OCI-LY1 (cell line): ENCODE data around the gene E2F1.

Experiments
- H2AFZ ChIP-seq: fragments of 200-600 bp; sonication (generic), shearing (Covaris generic); 2 replicates; pipeline ENCODE4 v1.6.0; 2014; ENCODE audit warnings: antibody characterized with exemption, mild to moderate bottlenecking, low read length
- H3F3A ChIP-seq: fragments of 200-600 bp; sonication (generic), shearing (Covaris generic); 2 replicates; pipeline ENCODE4 v1.6.0; 2014; ENCODE audit warnings: mild to moderate bottlenecking, antibody characterized with exemption, low read length, moderate library complexity; ENCODE audit not compliant: insufficient read depth
- H3K27ac ChIP-seq: fragments of 200-600 bp; sonication (generic); 2 replicates; pipeline ENCODE4 v1.5.1; 2014; ENCODE audit warnings: low read length, mixed run types, mild to moderate bottlenecking, low read depth; ENCODE audit not compliant: poor library complexity, severe bottlenecking
- H3K27me3 ChIP-seq: fragments of 200-600 bp; sonication (generic); 2 replicates; pipeline ENCODE4 v1.6.0; 2014; ENCODE audit warnings: antibody characterized with exemption, mild to moderate bottlenecking, low read length, moderate library complexity; ENCODE audit not compliant: insufficient read depth
- H3K36me3 ChIP-seq: fragments of 200-600 bp; sonication (generic); 2 replicates; pipeline ENCODE4 v1.6.1; 2014; ENCODE audit warnings: mild to moderate bottlenecking, antibody characterized with exemption, low read length, moderate library complexity, mixed read lengths; ENCODE audit not compliant: insufficient read depth
- H3K4me1 ChIP-seq: fragments of 200-600 bp; sonication (generic); 2 replicates; pipeline ENCODE4 v1.5.1; 2014; ENCODE audit warnings: mild to moderate bottlenecking, low read length, moderate library complexity; ENCODE audit not compliant: insufficient read depth, severe bottlenecking
- H3K4me2 ChIP-seq: fragments of 200-600 bp; sonication (generic), shearing (Covaris generic); 2 replicates; pipeline ENCODE4 v1.6.1; 2014; ENCODE audit warnings: low read length
- H3K4me3 ChIP-seq: fragments of 200-600 bp; sonication (generic); 2 replicates; pipeline ENCODE4 v1.5.1; 2014; ENCODE audit warnings: low read length, low read depth, mild to moderate bottlenecking, mixed read lengths; ENCODE audit not compliant: poor library complexity, severe bottlenecking
- H3K79me2 ChIP-seq: fragments of 200-600 bp; shearing (Covaris generic); 2 replicates; pipeline ENCODE4 v1.6.1; 2016; ENCODE audit warnings: mixed run types, low read length, mixed read lengths; ENCODE audit not compliant: insufficient read depth
- H3K9ac ChIP-seq: fragments of 200-600 bp; sonication (generic), shearing (Covaris generic); 2 replicates; pipeline ENCODE4 v1.6.1; 2014; ENCODE audit warnings: mild to moderate bottlenecking, low read length, mixed read lengths
- H3K9me2 ChIP-seq: fragments of 200-600 bp; sonication (generic), shearing (Covaris generic); 2 replicates; pipeline ENCODE4 v1.6.1; 2014; ENCODE audit warnings: low read depth, mild to moderate bottlenecking, low read length, mixed read lengths
- H3K9me3 ChIP-seq: fragments of 200-600 bp; shearing (Covaris generic); 2 replicates; pipeline ENCODE4 v1.6.1; 2014; ENCODE audit warnings: low read length, mixed read lengths
- H4K20me1 ChIP-seq: fragments of 200-600 bp; sonication (generic), shearing (Covaris generic); 2 replicates; pipeline ENCODE4 v1.6.0; 2016; ENCODE audit warnings: mild to moderate bottlenecking, low read length; ENCODE audit not compliant: insufficient read depth
- EZH2 ChIP-seq: fragments of 200-600 bp; sonication (generic), shearing (Covaris generic); IDR thresholded peaks from 2 replicates; pipeline ENCODE4 v1.8.0; 2017; ENCODE audit warnings: borderline replicate concordance, mixed run types, mild to moderate bottlenecking, antibody characterized with exemption, low read length, moderate library complexity, mixed read lengths
- TF ChIP-seq, protein P1 (sequence below): fragments of 200-600 bp; sonication (generic), shearing (Covaris generic); IDR thresholded peaks from 2 replicates; pipeline ENCODE4 v1.5.1; 2017; ENCODE audit warnings: mild to moderate bottlenecking, antibody characterized with exemption, low read length, moderate library complexity, mixed read lengths

Gene E2F1

DNA sequence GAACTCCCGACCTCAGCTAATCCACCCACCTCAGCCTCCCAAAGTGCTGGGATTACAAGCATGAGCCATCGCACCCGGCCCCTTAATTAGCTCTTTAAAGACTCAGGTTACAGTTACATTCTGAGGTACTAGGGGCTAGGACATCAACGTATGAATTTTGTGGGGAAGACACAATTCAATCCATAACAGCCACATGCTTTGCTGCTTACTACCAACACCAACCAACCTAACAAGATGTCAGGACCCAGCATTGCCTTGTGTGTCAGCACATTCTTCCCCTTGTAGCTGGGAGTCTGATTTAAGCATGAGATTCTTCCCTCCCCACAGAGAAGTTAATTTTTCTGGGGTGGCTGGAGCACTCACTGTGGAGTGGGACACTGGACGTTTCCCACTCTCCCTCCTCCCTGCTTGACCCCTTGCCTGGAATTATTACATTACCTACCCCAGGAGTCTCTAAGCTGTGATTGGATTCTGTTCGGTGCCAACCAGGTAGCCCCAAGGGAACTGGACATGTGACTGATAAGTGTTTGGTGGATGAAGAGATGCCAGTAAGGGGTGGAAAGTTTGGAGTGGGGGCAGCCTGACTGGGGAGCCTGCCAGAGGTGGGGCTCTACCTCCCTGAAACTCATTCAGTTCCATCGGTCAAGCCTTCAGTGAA is 39.6 kb upstream of the E2F1 start:
- no peak overlapping the region for H2AFZ ChIP-seq
- no peaks in the 10 kb centered on the region for H3K9me3 ChIP-seq
- no peak overlapping the region for H3K27ac ChIP-seq
- no peak overlapping the region for H3K4me2 ChIP-seq
- no peaks in the 10 kb centered on the region for H3F3A ChIP-seq
- H3K79me2 ChIP-seq, result no peaks in the 10 kb centered on the region
- peaks cover 3% of the 10 kb centered on the region for H3K4me1 ChIP-seq
- no peak for TF ChIP-seq EZH2
- TF ChIP-seq, protein P1, sequence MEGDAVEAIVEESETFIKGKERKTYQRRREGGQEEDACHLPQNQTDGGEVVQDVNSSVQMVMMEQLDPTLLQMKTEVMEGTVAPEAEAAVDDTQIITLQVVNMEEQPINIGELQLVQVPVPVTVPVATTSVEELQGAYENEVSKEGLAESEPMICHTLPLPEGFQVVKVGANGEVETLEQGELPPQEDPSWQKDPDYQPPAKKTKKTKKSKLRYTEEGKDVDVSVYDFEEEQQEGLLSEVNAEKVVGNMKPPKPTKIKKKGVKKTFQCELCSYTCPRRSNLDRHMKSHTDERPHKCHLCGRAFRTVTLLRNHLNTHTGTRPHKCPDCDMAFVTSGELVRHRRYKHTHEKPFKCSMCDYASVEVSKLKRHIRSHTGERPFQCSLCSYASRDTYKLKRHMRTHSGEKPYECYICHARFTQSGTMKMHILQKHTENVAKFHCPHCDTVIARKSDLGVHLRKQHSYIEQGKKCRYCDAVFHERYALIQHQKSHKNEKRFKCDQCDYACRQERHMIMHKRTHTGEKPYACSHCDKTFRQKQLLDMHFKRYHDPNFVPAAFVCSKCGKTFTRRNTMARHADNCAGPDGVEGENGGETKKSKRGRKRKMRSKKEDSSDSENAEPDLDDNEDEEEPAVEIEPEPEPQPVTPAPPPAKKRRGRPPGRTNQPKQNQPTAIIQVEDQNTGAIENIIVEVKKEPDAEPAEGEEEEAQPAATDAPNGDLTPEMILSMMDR, result no peak
- H4K20me1 ChIP-seq, result no peaks in the 10 kb centered on the region
- no peaks in the 10 kb centered on the region for H3K36me3 ChIP-seq
- no peaks in the 10 kb centered on the region for H3K27me3 ChIP-seq
- H3K9ac ChIP-seq, result no peak overlapping the region
- no peaks in the 10 kb centered on the region for H3K9me2 ChIP-seq
- no peak overlapping the region for H3K4me3 ChIP-seq

DNA sequence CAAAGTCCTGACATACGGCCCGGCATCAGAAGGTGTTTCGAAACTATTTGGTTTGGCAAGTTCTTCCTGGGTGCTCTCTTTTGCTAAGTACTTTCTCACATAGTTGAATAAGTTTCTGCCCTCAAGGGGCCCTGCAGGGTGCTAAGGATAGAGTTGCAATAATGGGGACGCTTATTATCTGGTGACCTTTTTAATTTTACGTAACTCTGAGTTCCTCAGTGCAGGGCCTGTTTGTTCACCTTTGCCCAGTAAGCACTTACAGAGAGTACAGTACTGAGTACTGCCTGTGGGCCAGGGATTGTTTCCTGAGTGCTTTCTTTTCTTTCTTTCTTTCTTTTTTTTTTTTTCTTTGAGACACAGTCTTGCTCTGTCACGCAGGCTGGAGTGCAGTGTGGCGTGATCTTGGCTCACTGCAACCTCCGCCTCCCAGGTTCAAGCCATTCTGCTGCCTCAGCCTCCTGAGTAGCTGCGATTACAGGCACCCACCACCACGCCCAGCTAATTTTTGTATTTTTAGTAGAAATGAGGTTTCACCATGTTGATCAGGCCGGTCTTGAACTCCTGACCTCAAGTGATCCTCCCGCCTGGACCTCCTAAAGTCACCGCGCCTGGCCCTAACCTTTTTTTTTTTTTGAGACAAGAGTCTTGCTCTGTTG is 38.4 kb upstream of the E2F1 start:
- Histone ChIP-seq H3K9ac (no peak overlapping the region), H3K4me1 (peaks cover 8% of the 10 kb centered on the region)

DNA sequence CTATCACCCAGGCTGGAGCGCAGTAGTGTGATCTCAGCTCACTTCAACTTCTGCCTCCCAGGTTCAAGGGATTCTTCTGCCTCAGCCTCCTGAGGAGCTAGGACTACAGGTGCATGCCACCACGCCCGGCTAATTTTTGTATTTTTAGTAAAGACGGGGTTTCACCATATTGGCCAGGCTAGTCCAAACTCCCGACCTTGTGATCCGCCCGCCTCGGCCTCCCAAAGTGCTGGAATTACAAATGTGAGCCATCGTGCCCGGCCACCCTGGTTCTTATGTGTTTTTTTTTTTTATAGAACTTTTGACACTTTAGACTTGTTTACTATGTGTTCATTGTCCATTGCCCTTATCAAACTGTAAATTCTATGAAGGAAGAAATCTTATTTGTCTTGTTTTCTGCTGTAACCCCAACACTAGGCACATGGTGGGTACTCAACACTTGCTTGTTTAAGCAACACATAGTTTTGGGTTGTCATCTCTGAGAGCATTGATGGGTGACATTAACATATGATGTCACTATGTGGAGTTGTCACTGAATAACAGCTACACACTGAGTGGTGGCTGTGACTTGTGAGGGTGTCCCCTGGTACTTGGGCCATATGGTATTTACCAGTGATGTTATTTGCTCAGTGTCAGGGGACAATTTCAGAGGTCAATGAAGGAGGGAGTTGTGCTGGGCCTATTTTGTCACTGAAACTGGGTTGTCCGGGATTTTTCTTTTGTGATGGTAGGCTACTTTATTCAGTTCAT is 35.4 kb upstream of the E2F1 start:
- H3F3A ChIP-seq, result no peaks in the 10 kb centered on the region
- TF ChIP-seq, protein P1, result no peak
- no peak for TF ChIP-seq EZH2

More for the DNA sequence above, 38.4 kb upstream of the E2F1 start:
- Histone ChIP-seq H3K9me3 (no peaks in the 10 kb centered on the region), H3K4me3 (no peak overlapping the region), H3K27me3 (no peaks in the 10 kb centered on the region), H3K4me2 (no peak overlapping the region), H3K36me3 (no peaks in the 10 kb centered on the region), H4K20me1 (no peaks in the 10 kb centered on the region), H3K9me2 (no peaks in the 10 kb centered on the region), H3K27ac (no peak overlapping the region), H3K79me2 (peaks cover 2% of the 10 kb centered on the region), H2AFZ (no peak overlapping the region), H3F3A (no peaks in the 10 kb centered on the region)
- TF ChIP-seq, protein P1, result no peak
- TF ChIP-seq EZH2, result no peak

More for the DNA sequence above, 35.4 kb upstream of the E2F1 start:
- peaks cover 12% of the 10 kb centered on the region for H3K79me2 ChIP-seq
- no peaks in the 10 kb centered on the region for H3K36me3 ChIP-seq
- no peak overlapping the region for H3K4me3 ChIP-seq
- no peak overlapping the region for H3K4me2 ChIP-seq
- peaks cover 20% of the 10 kb centered on the region for H3K4me1 ChIP-seq
- no peak overlapping the region for H2AFZ ChIP-seq
- no peak overlapping the region for H3K27ac ChIP-seq
- H3K9ac ChIP-seq, result no peak overlapping the region
- H4K20me1 ChIP-seq, result no peaks in the 10 kb centered on the region
- no peaks in the 10 kb centered on the region for H3K9me3 ChIP-seq
- no peaks in the 10 kb centered on the region for H3K27me3 ChIP-seq
- no peaks in the 10 kb centered on the region for H3K9me2 ChIP-seq
